Stimulated activated CD8-positive, alpha-beta memory T cell treated with anti-CD3 and anti-CD28 coated beads, Interleukin-4, amount 100 ng/mL, for 24 hours (primary cell): ENCODE data around the gene OR5A2.
"Not testable (repeated sequence)": the region's sequence is repeated elsewhere in the genome, so short reads cannot be mapped to it uniquely, and the experiment has no call there.

Source experiments
- DNase-seq: peaks from one replicate; pipeline ENCODE4 v3.0.0-alpha.2; 2020; ENCODE audit warnings: low read depth

Gene OR5A2

DNA sequence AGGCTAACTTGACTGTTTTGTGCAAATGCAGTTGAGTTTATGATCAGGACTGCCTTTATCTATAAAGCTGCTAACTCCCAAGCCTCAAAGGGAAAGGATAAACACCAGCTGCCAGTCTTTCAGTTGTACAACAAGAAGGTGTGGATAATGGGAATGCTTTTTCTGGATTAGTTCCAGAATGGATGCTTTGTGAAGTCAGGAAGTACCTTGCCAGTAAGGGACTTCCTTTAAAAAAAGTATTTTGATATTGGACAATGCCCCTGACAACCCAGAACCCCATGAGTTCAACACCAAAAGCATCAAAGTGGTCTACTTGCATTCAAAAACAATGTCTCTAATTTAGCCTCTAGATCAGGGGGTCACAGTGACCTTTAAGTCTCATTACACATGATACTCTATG lies 32.0 kb downstream of the OR5A2 start:
- DNase-seq, result no peak

DNA sequence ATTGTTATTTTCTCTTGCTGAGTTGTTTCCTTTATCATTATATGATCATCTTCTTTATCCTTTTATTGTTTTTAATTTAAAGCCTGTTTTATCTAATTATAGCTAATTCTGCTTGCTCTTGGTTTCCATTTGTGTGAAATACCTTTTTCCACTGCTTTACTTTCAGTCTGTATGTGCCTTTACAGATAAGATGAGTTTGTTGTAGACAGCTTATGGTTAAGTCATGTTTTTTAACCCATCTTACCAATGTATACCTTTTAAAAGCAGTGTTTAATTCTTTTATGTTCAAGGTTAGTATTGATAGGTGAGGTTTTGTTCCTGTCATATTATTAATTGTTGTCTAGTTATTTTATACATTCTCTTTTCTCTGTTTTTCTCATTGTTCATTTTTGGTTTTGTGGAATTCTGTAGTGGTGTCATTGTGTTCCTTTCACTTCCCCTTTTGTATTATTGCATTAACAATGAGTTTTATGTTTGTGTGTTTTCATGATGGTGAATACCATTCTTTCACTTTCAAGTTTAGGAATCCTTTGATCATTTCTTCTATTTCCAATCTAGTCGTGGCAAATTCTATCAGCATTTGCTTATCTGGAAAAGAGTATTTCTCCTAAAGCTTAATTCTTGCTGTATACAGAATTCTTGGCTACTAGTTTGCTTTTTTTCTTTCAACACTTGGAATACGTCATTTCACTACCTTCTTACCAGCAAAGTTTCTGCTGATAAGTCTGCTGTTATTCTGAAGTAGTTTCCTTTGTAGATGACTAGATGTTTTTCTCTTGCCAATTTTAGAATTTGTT lies 45.8 kb downstream of the OR5A2 start:
- DNase-seq, result no peak

DNA sequence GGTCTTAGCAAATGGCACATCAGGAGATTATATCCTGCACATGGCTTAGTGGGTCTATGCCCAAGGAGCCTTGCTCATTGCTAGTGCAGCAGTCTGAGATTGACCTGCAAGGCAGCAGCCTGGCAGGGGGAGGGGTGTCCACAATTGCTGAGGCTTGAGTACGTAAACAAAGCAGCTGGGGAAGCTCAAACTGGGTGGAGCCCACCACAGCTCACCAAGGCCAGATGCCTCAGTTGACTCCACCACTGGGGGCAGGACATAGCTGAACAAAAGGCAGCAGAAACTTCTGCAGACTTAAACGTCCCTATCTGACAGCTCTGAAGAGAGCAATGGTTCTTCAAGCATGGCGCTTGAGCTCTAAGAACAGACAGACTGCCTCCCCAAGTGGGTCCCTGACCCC lies 53.9 kb downstream of the OR5A2 start:
- DNase-seq, result not testable (repeated sequence)

DNA sequence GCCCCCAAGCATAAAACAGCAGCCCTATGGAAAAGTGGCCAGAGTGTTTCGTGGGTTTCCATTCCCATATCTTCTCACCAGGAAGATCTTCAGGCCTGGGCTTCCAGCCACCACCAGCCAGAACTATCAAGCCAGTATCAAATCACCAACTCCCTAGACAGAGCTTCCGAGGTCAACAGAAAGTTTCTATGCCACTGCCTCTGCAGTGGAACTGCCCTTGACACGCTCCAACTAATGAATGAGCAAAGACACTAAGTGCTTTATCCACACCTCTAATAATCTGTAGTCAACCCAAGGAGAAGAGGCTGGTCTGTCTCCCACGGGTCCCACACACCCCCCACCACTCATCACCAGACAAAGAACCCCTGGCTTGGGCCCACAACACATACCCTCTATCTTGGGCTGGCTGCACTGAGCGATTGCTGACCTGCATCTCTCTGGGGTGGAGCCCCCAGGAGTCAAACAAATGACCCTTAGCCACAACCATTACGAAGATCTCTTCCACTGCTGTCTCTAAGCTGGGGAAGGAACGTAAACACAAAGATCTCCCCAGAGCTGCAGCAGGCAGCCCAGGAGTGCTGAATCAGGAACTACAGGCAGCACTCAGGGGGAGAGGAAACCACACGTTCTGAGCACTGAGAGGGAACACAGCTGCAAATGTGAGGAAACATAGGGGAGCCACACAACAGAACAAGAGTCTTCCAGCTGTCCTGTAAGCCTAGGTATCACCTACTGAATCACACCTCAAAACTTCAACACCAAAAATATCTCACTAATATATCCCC lies 57.8 kb downstream of the OR5A2 start:
- DNase-seq, result no peak
